ENCODE results near the gene KLHL6.

The KLHL6 gene

GRCh38 chr3:183563536-183563874 lies 8.0 kb upstream of the KLHL6 start:
- no peak for DNase-seq

- no peak for DNase-seq
Measured at GRCh38 chr3:183560607-183561006, 5.1 kb upstream of the KLHL6 start.

GRCh38 chr3:183558495-183558894 lies 3.0 kb upstream of the KLHL6 start:
- DNase-seq = no peak

GRCh38 chr3:183556722-183557121 lies 1.2 kb upstream of the KLHL6 start:
- DNase-seq = no peak

- DNase-seq = no peak
Measured at GRCh38 chr3:183554377-183554776, 1.1 kb downstream of the KLHL6 start.

- DNase-seq = no peak
Measured at GRCh38 chr3:183553334-183554026, 2.0 kb downstream of the KLHL6 start.

GRCh38 chr3:183551930-183552329 lies 3.6 kb downstream of the KLHL6 start:
- no peak for DNase-seq

GRCh38 chr3:183548262-183548769 lies 7.2 kb downstream of the KLHL6 start:
- peak; percentile 88 for DNase-seq

GRCh38 chr3:183546625-183547024 lies 8.9 kb downstream of the KLHL6 start:
- DNase-seq = no peak

GRCh38 chr3:183545708-183546107 lies 9.8 kb downstream of the KLHL6 start:
- no peak for DNase-seq

- no peak for DNase-seq
Measured at GRCh38 chr3:183542355-183542754, 13.2 kb downstream of the KLHL6 start.

- DNase-seq = no peak
Measured at GRCh38 chr3:183541738-183542137, 13.8 kb downstream of the KLHL6 start.

GRCh38 chr3:183541235-183541655 lies 14.3 kb downstream of the KLHL6 start:
- no peak for DNase-seq

- no peak for DNase-seq
Measured at GRCh38 chr3:183540501-183541234, 14.8 kb downstream of the KLHL6 start.

- no peak for DNase-seq
Measured at GRCh38 chr3:183539811-183540210, 15.7 kb downstream of the KLHL6 start.

GRCh38 chr3:183538486-183538885 lies 17.0 kb downstream of the KLHL6 start:
- DNase-seq = no peak

GRCh38 chr3:183537295-183537730 lies 18.2 kb downstream of the KLHL6 start:
- peak; percentile 74 for DNase-seq

GRCh38 chr3:183536238-183536880 lies 19.1 kb downstream of the KLHL6 start:
- no peak for DNase-seq

- peak; percentile 9 for DNase-seq
Measured at GRCh38 chr3:183534249-183534648, 21.3 kb downstream of the KLHL6 start.

- DNase-seq = no peak
Measured at GRCh38 chr3:183533412-183534132, 21.9 kb downstream of the KLHL6 start.

- DNase-seq = peak; percentile 13
Measured at GRCh38 chr3:183532620-183533411, 22.7 kb downstream of the KLHL6 start.

GRCh38 chr3:183529717-183530116 lies 25.8 kb downstream of the KLHL6 start:
- no peak for DNase-seq

Data from NCI-H226 (cell line).